HepG2 (cell line): Measurements from ENCODE around the gene NAV2. TPM values are rescaled to one million over a fixed set of nuclear protein-coding genes. Genes with fewer than 3 reads are reported as not detected.
A peak's percentile ranks its signal among the peaks of the same experiment; 100 is the strongest.

Source experiments
- CBX1 ChIP-seq: IDR thresholded peaks from one replicate; pipeline ENCODE4 v1.6.1; 2016; ENCODE audit warnings: antibody characterized with exemption, low read depth
- DR1 ChIP-seq: sonication (generic); formaldehyde crosslinking; IDR thresholded peaks from 2 replicates; pipeline ENCODE4 v1.8.0; 2021; ENCODE audit warnings: mild to moderate bottlenecking, missing genetic modification reagents, inconsistent platforms
- EHMT2 ChIP-seq: fragments of 200-600 bp; sonication (generic); IDR thresholded peaks from 2 replicates; pipeline ENCODE4 v1.7.0; 2017; ENCODE audit warnings: antibody characterized with exemption, low read depth, low read length, borderline replicate concordance
- FOXO1 ChIP-seq: sonication (generic); formaldehyde crosslinking; IDR thresholded peaks from 2 replicates; pipeline ENCODE4 v1.4.0; 2020; ENCODE audit warnings: missing genetic modification reagents
- HBP1 ChIP-seq: IDR thresholded peaks from 2 replicates; pipeline ENCODE4 v1.6.1; 2016; ENCODE audit warnings: low read depth, control low read depth
- HDAC2 ChIP-seq: sonication (generic); formaldehyde crosslinking; IDR thresholded peaks from 2 replicates; pipeline ENCODE4 v1.4.0; 2020; ENCODE audit warnings: missing genetic modification reagents
- HNF4A ChIP-seq: sonication (generic); formaldehyde crosslinking; IDR thresholded peaks from 2 replicates; pipeline ENCODE4 v1.4.0; 2020; ENCODE audit warnings: missing genetic modification reagents
- HNRNPL ChIP-seq: fragments of 200-400 bp; formaldehyde crosslinking; IDR thresholded peaks from 2 replicates; pipeline ENCODE4 v1.6.1; 2017; ENCODE audit warnings: mild to moderate bottlenecking, low read depth, low read length
- NAIF1 ChIP-seq: sonication (generic); formaldehyde crosslinking; IDR thresholded peaks from 2 replicates; pipeline ENCODE4 v1.5.0; 2020; ENCODE audit warnings: mild to moderate bottlenecking, missing genetic modification reagents, borderline replicate concordance
- PHB2 ChIP-seq: fragments of 450-650 bp; IDR thresholded peaks from 2 replicates; pipeline ENCODE4 v1.6.1; 2018; ENCODE audit not compliant: partially characterized antibody
- PLRG1 ChIP-seq: fragments of 450-650 bp; conservative IDR thresholded peaks from 2 replicates; pipeline ENCODE4 v1.6.1; 2016
- RFX1 ChIP-seq: fragments of 450-650 bp; IDR thresholded peaks from 2 replicates; pipeline ENCODE4 v1.6.1; 2017
- ZNF143 ChIP-seq: sonication (generic); formaldehyde crosslinking; IDR thresholded peaks from 2 replicates; pipeline ENCODE4 v1.4.0; 2020; ENCODE audit warnings: missing genetic modification reagents
- ZNF225 ChIP-seq: sonication (generic); formaldehyde crosslinking; IDR thresholded peaks from 2 replicates; pipeline ENCODE4 v1.4.0; 2020; ENCODE audit warnings: mild to moderate bottlenecking, missing genetic modification reagents
- ZNF275 ChIP-seq: sonication (generic); formaldehyde crosslinking; IDR thresholded peaks from 2 replicates; pipeline ENCODE4 v1.8.0; 2022; ENCODE audit warnings: missing genetic modification reagents, mild to moderate bottlenecking, inconsistent platforms, borderline replicate concordance
- ZNF30 ChIP-seq: sonication (generic); formaldehyde crosslinking; IDR thresholded peaks from 2 replicates; pipeline ENCODE4 v1.5.0; 2020; ENCODE audit warnings: mild to moderate bottlenecking, missing genetic modification reagents
- ZNF33A ChIP-seq: sonication (generic); formaldehyde crosslinking; IDR thresholded peaks from 2 replicates; pipeline ENCODE4 v1.5.1; 2020; ENCODE audit warnings: missing genetic modification reagents, mild to moderate bottlenecking, moderate library complexity, borderline replicate concordance
- ZNF512 ChIP-seq: sonication (generic); formaldehyde crosslinking; IDR thresholded peaks from 2 replicates; pipeline ENCODE4 v1.4.0; 2020; ENCODE audit warnings: mild to moderate bottlenecking, missing genetic modification reagents
- polyA plus RNA-seq, 8 experiments: library from polyadenylated mRNA; depleted of rRNA in 3 of 8; stranded (reverse) in 7 of 8; unstranded in 1 of 8; fragments of >200 nt; fragmentation: Illumina TruSeq in 4 of 8; extraction: Trizol in 4 of 8; gene quantifications; 2 replicates each; pipeline versions ENCODE4 v1.2.1 to v1.2.3, GENCODE V29; 2011 to 2016; ENCODE audit warnings: low read depth in 4 of 8, missing spikeins in 1 of 8, mixed read lengths in 1 of 8; ENCODE audit not compliant: insufficient read depth in 1 of 8
- total RNA-seq, 5 experiments: library from RNA; depleted of rRNA; stranded (reverse); fragments of >200 nt; fragmentation: Illumina TruSeq; extraction: Trizol; gene quantifications; 2 replicates each; pipeline ENCODE4 v1.2.3, GENCODE V29; 2016; ENCODE audit warnings: low read depth in 1 of 5
- TF ChIP-seq, protein P1 (sequence below): sonication (generic); formaldehyde crosslinking; IDR thresholded peaks from 2 replicates; pipeline ENCODE4 v1.5.1; 2020; ENCODE audit warnings: mild to moderate bottlenecking, moderate library complexity, missing genetic modification reagents
- TF ChIP-seq, protein P2 (sequence below): sonication (generic); formaldehyde crosslinking; IDR thresholded peaks from 2 replicates; pipeline ENCODE4 v1.8.0; 2022; ENCODE audit warnings: mild to moderate bottlenecking, missing genetic modification reagents; ENCODE audit not compliant: insufficient replicate concordance

Gene NAV2
- total and polyA plus RNA-seq, 2 of the 13 experiments (the other 11 are each of a cell fraction or from before 2014, with no cell fraction given): 9.3 to 34.6 TPM

DNA sequence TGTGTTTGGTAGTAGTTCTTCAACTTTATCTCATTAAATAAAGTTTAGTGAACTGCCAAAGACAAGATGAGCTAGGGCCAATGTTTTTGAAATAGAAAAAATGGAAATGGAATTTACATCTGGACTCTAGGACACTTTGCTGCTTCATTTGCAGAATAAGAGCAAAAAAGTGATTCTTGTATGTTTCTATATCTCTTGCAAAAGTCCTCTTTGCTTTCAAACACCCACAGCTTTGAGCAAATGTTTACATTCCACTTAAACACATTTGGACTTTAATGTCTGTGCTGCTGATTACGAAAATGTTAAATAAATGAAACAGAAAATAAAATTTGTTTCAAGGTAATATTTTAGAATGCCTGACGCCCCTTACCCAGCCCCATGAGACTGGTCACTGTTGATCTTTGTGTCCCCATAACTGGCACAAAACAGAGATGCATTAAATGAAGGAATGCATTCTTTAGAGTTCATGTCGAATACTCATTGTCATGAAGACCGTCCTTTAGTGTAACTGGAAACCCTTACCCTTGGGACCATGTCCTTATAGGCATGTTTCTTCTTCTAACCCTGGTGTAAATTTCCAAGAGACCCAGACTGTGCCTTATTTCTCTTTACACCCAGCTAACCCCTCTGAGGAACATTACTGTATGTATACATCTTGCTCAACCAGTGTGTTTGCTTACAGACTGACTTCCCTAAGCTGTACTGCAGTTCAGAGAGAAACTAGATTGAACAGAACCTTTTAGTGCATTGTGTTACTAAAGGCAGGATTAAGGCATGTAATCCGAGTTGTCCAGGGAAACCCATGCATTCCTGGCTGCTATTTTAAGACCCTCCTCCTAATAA is 199.7 kb downstream of the NAV2 start (continued):
- TF ChIP-seq ZNF275 (CRISPR knock-in tag) (no peak), PLRG1 (no peak), RFX1 (no peak), ZNF30 (CRISPR knock-in tag) (no peak), NAIF1 (no peak), HNF4A (peak; percentile 66), FOXO1 (CRISPR knock-in tag) (peak; percentile 31; the same call in 1 of the 2 replicates), ZNF512 (CRISPR knock-in tag) (no peak), ZNF225 (CRISPR knock-in tag) (no peak), ZNF143 (CRISPR knock-in tag) (no peak), HBP1 (no peak), HNRNPL (no peak), EHMT2 (no peak), HDAC2 (CRISPR knock-in tag) (0 out of 2 replicates have a peak, but pooled peaks have one; percentile 13), CBX1 (no peak), PHB2 (no peak), DR1 (CRISPR knock-in tag) (no peak), ZNF33A (CRISPR knock-in tag) (no peak)
- TF ChIP-seq, protein P1, sequence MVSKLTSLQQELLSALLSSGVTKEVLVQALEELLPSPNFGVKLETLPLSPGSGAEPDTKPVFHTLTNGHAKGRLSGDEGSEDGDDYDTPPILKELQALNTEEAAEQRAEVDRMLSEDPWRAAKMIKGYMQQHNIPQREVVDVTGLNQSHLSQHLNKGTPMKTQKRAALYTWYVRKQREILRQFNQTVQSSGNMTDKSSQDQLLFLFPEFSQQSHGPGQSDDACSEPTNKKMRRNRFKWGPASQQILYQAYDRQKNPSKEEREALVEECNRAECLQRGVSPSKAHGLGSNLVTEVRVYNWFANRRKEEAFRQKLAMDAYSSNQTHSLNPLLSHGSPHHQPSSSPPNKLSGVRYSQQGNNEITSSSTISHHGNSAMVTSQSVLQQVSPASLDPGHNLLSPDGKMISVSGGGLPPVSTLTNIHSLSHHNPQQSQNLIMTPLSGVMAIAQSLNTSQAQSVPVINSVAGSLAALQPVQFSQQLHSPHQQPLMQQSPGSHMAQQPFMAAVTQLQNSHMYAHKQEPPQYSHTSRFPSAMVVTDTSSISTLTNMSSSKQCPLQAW (CRISPR knock-in tag): no peak
- TF ChIP-seq, protein P2, sequence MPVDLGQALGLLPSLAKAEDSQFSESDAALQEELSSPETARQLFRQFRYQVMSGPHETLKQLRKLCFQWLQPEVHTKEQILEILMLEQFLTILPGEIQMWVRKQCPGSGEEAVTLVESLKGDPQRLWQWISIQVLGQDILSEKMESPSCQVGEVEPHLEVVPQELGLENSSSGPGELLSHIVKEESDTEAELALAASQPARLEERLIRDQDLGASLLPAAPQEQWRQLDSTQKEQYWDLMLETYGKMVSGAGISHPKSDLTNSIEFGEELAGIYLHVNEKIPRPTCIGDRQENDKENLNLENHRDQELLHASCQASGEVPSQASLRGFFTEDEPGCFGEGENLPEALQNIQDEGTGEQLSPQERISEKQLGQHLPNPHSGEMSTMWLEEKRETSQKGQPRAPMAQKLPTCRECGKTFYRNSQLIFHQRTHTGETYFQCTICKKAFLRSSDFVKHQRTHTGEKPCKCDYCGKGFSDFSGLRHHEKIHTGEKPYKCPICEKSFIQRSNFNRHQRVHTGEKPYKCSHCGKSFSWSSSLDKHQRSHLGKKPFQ (CRISPR knock-in tag): no peak
